ENCODE results near the gene USP34.

The USP34 gene

GRCh38 chr2:61411109-61411508 lies 59.8 kb downstream of the USP34 start:
- no peak for ATAC-seq
- no peak for TF ChIP-seq TSHZ2 (CRISPR knock-in tag; IDR thresholded peaks at IDR 0.05)
- TF ChIP-seq ZFP3 (CRISPR knock-in tag; IDR thresholded peaks at IDR 0.05) = no peak

GRCh38 chr2:61410185-61410584 lies 60.7 kb downstream of the USP34 start:
- no peak for TF ChIP-seq ZC3H10 (CRISPR knock-in tag; IDR thresholded peaks at IDR 0.05)
- no peak for TF ChIP-seq CREB5 (CRISPR knock-in tag; IDR thresholded peaks at IDR 0.05; ENCODE audit: low read depth)
- TF ChIP-seq TCF4 (CRISPR knock-in tag; IDR thresholded peaks at IDR 0.05; ENCODE audit: borderline replicate concordance) = no peak
- TF ChIP-seq ZFP30 (CRISPR knock-in tag; IDR thresholded peaks at IDR 0.05) = no peak
- TF ChIP-seq ZNF565 (CRISPR knock-in tag; conservative IDR thresholded peaks at IDR 0.05; ENCODE audit: low read depth) = no peak
- no peak for TF ChIP-seq OSR1 (CRISPR knock-in tag; IDR thresholded peaks at IDR 0.05)
- no peak for TF ChIP-seq ZFP3 (CRISPR knock-in tag; IDR thresholded peaks at IDR 0.05)
- TF ChIP-seq CSRNP3 (CRISPR knock-in tag; IDR thresholded peaks at IDR 0.05) = no peak
- no peak for TF ChIP-seq BACH2 (CRISPR knock-in tag; IDR thresholded peaks at IDR 0.05; ENCODE audit: borderline replicate concordance)
- no peak for TF ChIP-seq SNAI2 (CRISPR knock-in tag; IDR thresholded peaks at IDR 0.05)
- no peak for TF ChIP-seq GLIS3 (CRISPR knock-in tag; IDR thresholded peaks at IDR 0.05)
- TF ChIP-seq TOX (CRISPR knock-in tag; IDR thresholded peaks at IDR 0.05; ENCODE audit: borderline replicate concordance) = no peak
- no peak for TF ChIP-seq RARB (CRISPR knock-in tag; IDR thresholded peaks at IDR 0.05)
- no peak for ATAC-seq

GRCh38 chr2:61405813-61406212 lies 65.1 kb downstream of the USP34 start:
- TF ChIP-seq RARB (CRISPR knock-in tag; IDR thresholded peaks at IDR 0.05) (no peak), ZNF565 (CRISPR knock-in tag; conservative IDR thresholded peaks at IDR 0.05; ENCODE audit: low read depth) (no peak), ARNTL (CRISPR knock-in tag; IDR thresholded peaks at IDR 0.05; ENCODE audit: borderline replicate concordance, low read depth) (no peak), CREB5 (CRISPR knock-in tag; IDR thresholded peaks at IDR 0.05; ENCODE audit: low read depth) (no peak), ESRRG (CRISPR knock-in tag; IDR thresholded peaks at IDR 0.05) (no peak), TOX (CRISPR knock-in tag; IDR thresholded peaks at IDR 0.05; ENCODE audit: borderline replicate concordance) (no peak)
- ATAC-seq = no peak

- no peak for ATAC-seq
- no peak for TF ChIP-seq TCF4 (CRISPR knock-in tag; IDR thresholded peaks at IDR 0.05; ENCODE audit: borderline replicate concordance)
- TF ChIP-seq RARB (CRISPR knock-in tag; IDR thresholded peaks at IDR 0.05) = no peak
- no peak for TF ChIP-seq GLIS3 (CRISPR knock-in tag; IDR thresholded peaks at IDR 0.05)
- no peak for TF ChIP-seq CREB5 (CRISPR knock-in tag; IDR thresholded peaks at IDR 0.05; ENCODE audit: low read depth)
- TF ChIP-seq ZC3H10 (CRISPR knock-in tag; IDR thresholded peaks at IDR 0.05) = no peak
- no peak for TF ChIP-seq CSRNP3 (CRISPR knock-in tag; IDR thresholded peaks at IDR 0.05)
- TF ChIP-seq TOX (CRISPR knock-in tag; IDR thresholded peaks at IDR 0.05; ENCODE audit: borderline replicate concordance) = no peak
- TF ChIP-seq ZNF565 (CRISPR knock-in tag; conservative IDR thresholded peaks at IDR 0.05; ENCODE audit: low read depth) = no peak
- no peak for TF ChIP-seq ARNTL (CRISPR knock-in tag; IDR thresholded peaks at IDR 0.05; ENCODE audit: borderline replicate concordance, low read depth)
- no peak for TF ChIP-seq ESRRG (CRISPR knock-in tag; IDR thresholded peaks at IDR 0.05)
- TF ChIP-seq ISL1 (CRISPR knock-in tag; IDR thresholded peaks at IDR 0.05) = no peak
- no peak for TF ChIP-seq PPARA (CRISPR knock-in tag; IDR thresholded peaks at IDR 0.05; ENCODE audit: borderline replicate concordance)
- no peak for TF ChIP-seq SNAI2 (CRISPR knock-in tag; IDR thresholded peaks at IDR 0.05)
- no peak for TF ChIP-seq CSDC2 (CRISPR knock-in tag; IDR thresholded peaks at IDR 0.05)
- no peak for TF ChIP-seq OSR1 (CRISPR knock-in tag; IDR thresholded peaks at IDR 0.05)
- no peak for TF ChIP-seq BACH2 (CRISPR knock-in tag; IDR thresholded peaks at IDR 0.05; ENCODE audit: borderline replicate concordance)
- no peak for TF ChIP-seq ZFP3 (CRISPR knock-in tag; IDR thresholded peaks at IDR 0.05)
- TF ChIP-seq POU6F1 (CRISPR knock-in tag; IDR thresholded peaks at IDR 0.05; ENCODE audit: borderline replicate concordance, low read depth) = no peak
- no peak for TF ChIP-seq PATZ1 (CRISPR knock-in tag; IDR thresholded peaks at IDR 0.05; ENCODE audit: borderline replicate concordance)
Measured at GRCh38 chr2:61404438-61404837, 66.4 kb downstream of the USP34 start.
